K562 (cell line): ENCODE measurements around the gene MYO1A. TPM values are rescaled to one million over a fixed set of nuclear protein-coding genes. Genes with fewer than 3 reads are reported as not detected.

Experiments used
- ATAC-seq: fragments of 200-7000 bp; cut with Tn5 transposase; 3 replicates; pipeline ENCODE4 v1.9.1; 2020; ENCODE audit warnings: moderate library complexity
- BruUV-seq: library from RNA; stranded (reverse); fragments of 400-500 nt; replicated peaks from 2 replicates; lab custom pipeline; 2021; lab: Mats Ljungman, UMichigan
- CTCF ChIA-PET: fragments of 300-600 bp; formaldehyde crosslinking; extraction: SDS; loops from one replicate; lab custom pipeline; 2021; ENCODE audit warnings: low intra/inter-chr PET ratio; lab: Yijun Ruan, JAX
- POLR2A ChIA-PET: fragments of 300-600, 350-650 bp; sonication (Branson Sonifier 250); formaldehyde crosslinking; extraction: SDS; loops from one replicate; lab custom pipeline; 2021; ENCODE audit warnings: antibody characterized with exemption, inconsistent platforms; lab: Yijun Ruan, JAX
- DNase-seq, 4 experiments: peaks; one replicate each; pipeline versions ENCODE4 v3.0.0 to v3.0.0-alpha.2; 2011 to 2018; ENCODE audit warnings: low spot score in 3 of 4, mixed read lengths in 3 of 4; ENCODE audit errors: extremely low read depth in 1 of 4
- FAIRE-seq: peaks from 2 replicates; lab custom pipeline; 2011; peaks lifted over from hg19 to GRCh38; lab: Jason Lieb, UNC
- H2AFZ ChIP-seq: 2 replicates; pipeline ENCODE4 v1.6.0; 2011; ENCODE audit warnings: low read depth, low read length, control low read depth, inconsistent platforms
- H3K27ac ChIP-seq: fragments of 200-600 bp; 3 replicates; pipeline ENCODE4 v1.8.0; 2011; ENCODE audit warnings: low read depth, mild to moderate bottlenecking, control low read depth, inconsistent platforms, low read length, moderate library complexity, mixed read lengths; ENCODE audit errors: extremely low read depth
- H3K27me3 ChIP-seq, 2 experiments: fragments of 300-600 bp in 1 of 2; 2 replicates in 1 of 2; 3 replicates in 1 of 2; pipeline versions ENCODE4 v1.6.0 to v1.8.0; 2011; ENCODE audit warnings: inconsistent platforms in 2 of 2, low read length in 2 of 2, mild to moderate bottlenecking in 1 of 2, mixed read lengths in 1 of 2, moderate library complexity in 1 of 2; ENCODE audit not compliant: control insufficient read depth in 2 of 2, insufficient read depth in 2 of 2
- H3K36me3 ChIP-seq: fragments of 300-600 bp; 3 replicates; pipeline ENCODE4 v1.8.0; 2011; ENCODE audit warnings: mild to moderate bottlenecking, low read length, inconsistent platforms; ENCODE audit not compliant: control insufficient read depth, insufficient read depth
- H3K4me1 ChIP-seq, 2 experiments: fragments of 200-600 bp in 1 of 2; replicated peaks in 1 of 2; 2 replicates in 1 of 2; 3 replicates in 1 of 2; pipeline versions ENCODE4 v1.5.1 to v1.8.0; 2011; ENCODE audit warnings: inconsistent platforms in 2 of 2, low read length in 2 of 2, mild to moderate bottlenecking in 1 of 2, mixed read lengths in 1 of 2, moderate library complexity in 1 of 2; ENCODE audit not compliant: control insufficient read depth in 2 of 2, insufficient read depth in 2 of 2
- H3K4me2 ChIP-seq: 2 replicates; pipeline ENCODE4 v1.6.1; 2011; ENCODE audit warnings: low read length, control low read depth, inconsistent platforms, mixed read lengths; ENCODE audit not compliant: insufficient read depth
- H3K4me3 ChIP-seq: fragments of 200-600 bp; sonication (generic), shearing (Covaris generic); 2 replicates; pipeline ENCODE4 v1.5.1; 2016; ENCODE audit warnings: control low read depth, inconsistent platforms
- H3K79me2 ChIP-seq: fragments of 200-600 bp; 3 replicates; pipeline ENCODE4 v1.8.0; 2011; ENCODE audit warnings: low read length, inconsistent platforms; ENCODE audit not compliant: control insufficient read depth, insufficient read depth
- H3K9ac ChIP-seq, 2 experiments: 2 replicates each; pipeline versions ENCODE4 v1.6.0 to v1.6.1; 2011; ENCODE audit warnings: low read depth in 2 of 2, low read length in 2 of 2, control low read depth in 1 of 2, inconsistent platforms in 1 of 2, mild to moderate bottlenecking in 1 of 2, mixed read lengths in 1 of 2; ENCODE audit not compliant: insufficient read depth in 1 of 2
- H3K9me1 ChIP-seq: one replicate; pipeline ENCODE4 v1.6.0; 2011; ENCODE audit warnings: inconsistent platforms, mild to moderate bottlenecking, low read length, moderate library complexity; ENCODE audit not compliant: control insufficient read depth, insufficient read depth
- H3K9me3 ChIP-seq: replicated peaks from 2 replicates; pipeline ENCODE4 v1.5.1; 2011; ENCODE audit warnings: low read depth, low read length, inconsistent platforms; ENCODE audit not compliant: control insufficient read depth, insufficient read depth
- H4K20me1 ChIP-seq: replicated peaks from 2 replicates; pipeline ENCODE4 v1.6.1; 2011; ENCODE audit warnings: low read length, inconsistent platforms, mixed read lengths; ENCODE audit not compliant: control insufficient read depth, insufficient read depth
- COPS2 ChIP-seq: fragments of 450-650 bp; conservative IDR thresholded peaks from 2 replicates; pipeline ENCODE4 v1.6.1; 2016; ENCODE audit warnings: mild to moderate bottlenecking, moderate library complexity
- CREB1 ChIP-seq, 2 experiments: sonication (generic) in 1 of 2; formaldehyde crosslinking in 1 of 2; IDR thresholded peaks; 2 replicates each; pipeline versions ENCODE4 v1.6.1 to v1.8.0; 2012 to 2022; ENCODE audit warnings: inconsistent platforms in 1 of 2, mild to moderate bottlenecking in 1 of 2, missing genetic modification reagents in 1 of 2, moderate library complexity in 1 of 2
- PHF21A ChIP-seq: fragments of 450-650 bp; IDR thresholded peaks from 2 replicates; pipeline ENCODE4 v1.6.1; 2017; ENCODE audit warnings: low read depth, borderline replicate concordance
- POLR2AphosphoS5 ChIP-seq: IDR thresholded peaks from 2 replicates; pipeline ENCODE4 v1.6.1; 2011; ENCODE audit warnings: mild to moderate bottlenecking, low read depth, low read length, moderate library complexity; ENCODE audit not compliant: control insufficient read depth, insufficient read depth
- POLR2G ChIP-seq: fragments of 200-400 bp; formaldehyde crosslinking; IDR thresholded peaks from 2 replicates; pipeline ENCODE4 v1.6.1; 2017; ENCODE audit warnings: low read depth, mild to moderate bottlenecking, antibody characterized with exemption, low read length, moderate library complexity
- RNF2 ChIP-seq: sonication (generic); IDR thresholded peaks from 2 replicates; pipeline ENCODE4 v1.6.1; 2016
- SMAD1 ChIP-seq: fragments of 150-350 bp; IDR thresholded peaks from 2 replicates; pipeline ENCODE4 v1.6.1; 2014; ENCODE audit warnings: low read length, low read depth; ENCODE audit not compliant: partially characterized antibody
- TFAP4 ChIP-seq: sonication (generic); formaldehyde crosslinking; IDR thresholded peaks from 2 replicates; pipeline ENCODE4 v1.8.0; 2022; ENCODE audit warnings: missing genetic modification reagents, mild to moderate bottlenecking, moderate library complexity, borderline replicate concordance
- YY1 ChIP-seq, 3 experiments: IDR thresholded peaks; 2 replicates each; pipeline ENCODE4 v1.6.1; 2011; ENCODE audit warnings: low read length in 2 of 3, mild to moderate bottlenecking in 2 of 3, moderate library complexity in 2 of 3, borderline replicate concordance in 1 of 3, control low read depth in 1 of 3, low read depth in 1 of 3; ENCODE audit not compliant: insufficient read depth in 3 of 3, insufficient replicate concordance in 2 of 3, control insufficient read depth in 1 of 3, insufficient read length in 1 of 3; ENCODE audit errors: extremely low read depth in 1 of 3
- ZBTB33 ChIP-seq: sonication (generic); formaldehyde crosslinking; IDR thresholded peaks from 2 replicates; pipeline ENCODE4 v1.8.1; 2023; ENCODE audit warnings: mild to moderate bottlenecking, missing genetic modification reagents
- WGBS: fragments of 100-300 bp; shearing (Covaris generic); methylation state at CpG from one replicate; pipeline ENCODE4 v1.1.6; 2016; ENCODE audit warnings: low coverage, mixed read lengths; ENCODE audit not compliant: insufficient coverage; ENCODE audit errors: missing lambda C conversion rate; 5-methylcytosine and 5-hydroxymethylcytosine counted together
- in situ Hi-C: fragments of 300-500 bp; cut with MboI; formaldehyde crosslinking; loops from 4 replicates; pipeline ENCODE4 v1.15.0; 2018; ENCODE audit warnings: inconsistent platforms, mixed read lengths
- intact Hi-C: fragments of 100-400 bp; cut with micrococcal nuclease; formaldehyde crosslinking; loops from 2 replicates; pipeline ENCODE4 v1.14.2; 2022
- polyA plus RNA-seq, 8 experiments: library from polyadenylated mRNA; depleted of rRNA in 4 of 8; stranded (reverse) in 5 of 8; unstranded in 3 of 8; fragments of >200 nt; fragmentation: Nextera tagmentation in 2 of 8; fragmentation: Illumina TruSeq in 1 of 8; extraction: Ambion mirVana in 2 of 8; extraction: Trizol in 1 of 8; gene quantifications; 2 replicates each; pipeline versions ENCODE4 v1.2.1 to v1.2.3, GENCODE V29; 2011 to 2014; ENCODE audit warnings: inconsistent platforms in 1 of 8, missing spikeins in 1 of 8
- total RNA-seq, 7 experiments: library from RNA; depleted of rRNA in 6 of 7; stranded (reverse); fragments of >200 nt in 6 of 7; fragmentation: Illumina TruSeq in 2 of 7; extraction: Trizol in 2 of 7; gene quantifications; 2 replicates each; pipeline versions ENCODE4 v1.2.1 to v1.2.3, GENCODE V29; 2011 to 2021; ENCODE audit warnings: low replicate concordance in 1 of 7

The MYO1A gene
- total and polyA plus RNA-seq, 9 of the 15 experiments (the other 6 are each of a cell fraction or from before 2014, with no cell fraction given), result 0.03 to 0.29 (median 0.14) TPM; not detected in 2

- CTCF ChIA-PET, result interaction anchor here (0.7 to 1.2 kb wide), 2 partner anchors 34 to 48 kb away, joined by 3 read pairs; no protein-coding TSS in a partner anchor
- Histone ChIP-seq H3K4me3 (peak within 1 kb of the TSS; percentile 95), H3K36me3 (peaks cover 15% of the 10 kb centered on the region; the same call in 1 of the 3 replicates), H3K9me3 (no peaks in the 10 kb centered on the region), H3K27me3 (no peaks in the 10 kb centered on the region), H4K20me1 (no peaks in the 10 kb centered on the region), H3K9me1 (no peaks in the 10 kb centered on the region), H3K4me1 (peaks cover 11 to 13% of the 10 kb centered on the region in 2 experiments; a peak in 4 of 5 replicates), H3K27ac (peak within 1 kb of the TSS; percentile 98), H3K4me2 (peak within 1 kb of the TSS; percentile 95), H2AFZ (peak within 1 kb of the TSS; percentile 78), H3K9ac (peak within 1 kb of the TSS; percentile 96 to 98), H3K79me2 (peaks cover 34% of the 10 kb centered on the region)
- peak; percentile 100 for FAIRE-seq
- POLR2A ChIA-PET, result interaction anchor here (0.6 to 3.6 kb wide), 19 partner anchors 10 to 781 kb away, joined by 3 to 44 read pairs (median 5); partner anchors contain the start of genes NAB2, SHMT2 and STAT6
- no TSS peak for BruUV-seq
- in situ Hi-C loops, result no loop called here
- ATAC-seq, result peak; percentile 98
- 0% methylated on average over 35 of the region's 39 CpGs for whole genome bisulfite sequencing
- peak; percentile 96 to 99 (median 96) for DNase-seq
- intact Hi-C loops, result loop anchor here (5.0 kb wide), 1 partner anchor 164 kb away; no protein-coding TSS in a partner anchor
- TF ChIP-seq PHF21A (no peak), ZBTB33 (no peak), TFAP4 (CRISPR knock-in tag) (peak; percentile 81; the same call in 1 of the 2 replicates), CREB1 (IDR thresholded peaks at IDR 0.05) (peak; percentile 63), CREB1 (CRISPR knock-in tag; IDR thresholded peaks at IDR 0.05) (peak; percentile 68; the same call in 1 of the 2 replicates), POLR2G (peak; percentile 97), RNF2 (peak; percentile 59; the same call in 1 of the 2 replicates), POLR2AphosphoS5 (peak; percentile 83), COPS2 (no peak), YY1 (IDR thresholded peaks at IDR 0.05; ENCODE audit: borderline replicate concordance in 1 of 3, control insufficient read depth in 1 of 3, extremely low read depth in 1 of 3, insufficient read depth in 3 of 3, insufficient read length in 1 of 3, insufficient replicate concordance in 2 of 3, low read depth in 1 of 3, low read length in 2 of 3) (peak; percentile 62 to 95 (median 91)), SMAD1 (peak; percentile 47)
These were observed 28.8 kb upstream of the MYO1A start, which contains the start of gene NEMP1 for GRCh38 chr12:57078519-57079404. NEMP1 (minus strand) TSS chr12:57078791; CDS start chr12:57078745, 46 bp downstream.
